HepG2 (cell line): ENCODE results near the gene DNAL4. TPM values are rescaled to one million over a fixed set of nuclear protein-coding genes. Genes with fewer than 3 reads are reported as not detected.

Experiments used
- ATAC-seq: fragments of 200-7000 bp; cut with Tn5 transposase; 3 replicates; pipeline ENCODE4 v1.9.1; 2020; ENCODE audit warnings: mild to moderate bottlenecking, moderate library complexity
- BruUV-seq: library from RNA; stranded (reverse); fragments of 400-500 nt; replicated peaks from 2 replicates; lab custom pipeline; 2021; lab: Mats Ljungman, UMichigan
- CTCF ChIA-PET: fragments of 300-600 bp; formaldehyde crosslinking; extraction: SDS; loops from one replicate; lab custom pipeline; 2021; ENCODE audit warnings: low total read pairs, inconsistent platforms, low intra/inter-chr PET ratio; lab: Yijun Ruan, JAX
- POLR2A ChIA-PET: fragments of 350-600 bp; sonication (Branson Sonifier 250); formaldehyde crosslinking; loops from one replicate; lab custom pipeline; 2020; ENCODE audit warnings: antibody characterized with exemption, inconsistent platforms; lab: Yijun Ruan, JAX
- DNase-seq: peaks from one replicate; pipeline ENCODE4 v3.0.0-alpha.2; 2015; ENCODE audit warnings: low spot score
- FAIRE-seq: peaks from 3 replicates; lab custom pipeline; 2011; peaks lifted over from hg19 to GRCh38; lab: Jason Lieb, UNC
- H2AFZ ChIP-seq: one replicate; pipeline ENCODE4 v1.6.1; 2011; ENCODE audit warnings: low read length, inconsistent platforms
- H3K27ac ChIP-seq: fragments of 300-600 bp; 3 replicates; pipeline ENCODE4 v1.8.0; 2011; ENCODE audit warnings: mixed run types, mild to moderate bottlenecking, mixed read lengths, low read length, inconsistent platforms; ENCODE audit not compliant: insufficient read depth; ENCODE audit errors: extremely low read length
- H3K27me3 ChIP-seq, 2 experiments: fragments of 200-600 bp in 1 of 2; 2 replicates in 1 of 2; 3 replicates in 1 of 2; pipeline versions ENCODE4 v1.6.0 to v1.8.0; 2011; ENCODE audit warnings: low read length in 2 of 2, mild to moderate bottlenecking in 2 of 2, moderate library complexity in 2 of 2, inconsistent platforms in 1 of 2; ENCODE audit not compliant: insufficient read depth in 2 of 2, control insufficient read depth in 1 of 2
- H3K36me3 ChIP-seq, 2 experiments: fragments of 200-600 bp in 1 of 2; replicated peaks in 1 of 2; 2 replicates in 1 of 2; 3 replicates in 1 of 2; pipeline versions ENCODE4 v1.5.1 to v1.8.0; 2011; ENCODE audit warnings: low read length in 2 of 2, inconsistent platforms in 1 of 2; ENCODE audit not compliant: insufficient read depth in 2 of 2, control insufficient read depth in 1 of 2
- H3K4me1 ChIP-seq: 2 replicates; pipeline ENCODE4 v1.5.1; 2012; ENCODE audit warnings: low read length, inconsistent platforms; ENCODE audit not compliant: insufficient read depth
- H3K4me2 ChIP-seq: 2 replicates; pipeline ENCODE4 v1.6.0; 2011; ENCODE audit warnings: low read depth, low read length, inconsistent platforms
- H3K4me3 ChIP-seq, 3 experiments: fragments of 200-600 bp in 1 of 3; sonication (generic), shearing (Covaris generic) in 1 of 3; replicated peaks in 1 of 3; 2 replicates each; pipeline ENCODE4 v1.5.1; 2011 to 2016; ENCODE audit warnings: low read length in 3 of 3, inconsistent platforms in 2 of 3, low read depth in 2 of 3, mild to moderate bottlenecking in 2 of 3, control low read depth in 1 of 3, mixed read lengths in 1 of 3; ENCODE audit not compliant: insufficient read depth in 1 of 3
- H3K79me2 ChIP-seq: one replicate; pipeline ENCODE4 v1.6.1; 2011; ENCODE audit warnings: low read length, inconsistent platforms; ENCODE audit not compliant: insufficient read depth
- H3K9ac ChIP-seq: 2 replicates; pipeline ENCODE4 v1.6.0; 2011; ENCODE audit warnings: mild to moderate bottlenecking, low read depth, low read length, inconsistent platforms; ENCODE audit not compliant: insufficient read depth
- H3K9me3 ChIP-seq: 2 replicates; pipeline ENCODE4 v1.5.1; 2012; ENCODE audit warnings: mild to moderate bottlenecking, low read length
- H4K20me1 ChIP-seq: 2 replicates; pipeline ENCODE4 v1.6.0; 2011; ENCODE audit warnings: inconsistent platforms, mild to moderate bottlenecking, low read length, moderate library complexity; ENCODE audit not compliant: insufficient read depth
- CREM ChIP-seq, 2 experiments: sonication (generic) in 1 of 2; formaldehyde crosslinking in 1 of 2; IDR thresholded peaks; 2 replicates each; pipeline versions ENCODE4 v1.4.0 to v1.6.1; 2016 to 2020; ENCODE audit warnings: antibody characterized with exemption in 1 of 2, mild to moderate bottlenecking in 1 of 2, missing genetic modification reagents in 1 of 2
- MEIS2 ChIP-seq: sonication (generic); formaldehyde crosslinking; IDR thresholded peaks from 2 replicates; pipeline ENCODE4 v1.9.0; 2021; ENCODE audit warnings: mild to moderate bottlenecking, missing genetic modification reagents
- MXI1 ChIP-seq: IDR thresholded peaks from 3 replicates; pipeline ENCODE4 v1.6.1; 2012; ENCODE audit warnings: low read depth, low read length, inconsistent platforms, borderline replicate concordance
- POLR2G ChIP-seq: fragments of 200-400 bp; formaldehyde crosslinking; IDR thresholded peaks from 2 replicates; pipeline ENCODE4 v1.6.1; 2018; ENCODE audit warnings: mild to moderate bottlenecking, low read depth, low read length, moderate library complexity
- SRSF1 ChIP-seq: fragments of 200-400 bp; formaldehyde crosslinking; optimal IDR thresholded peaks from 2 replicates; pipeline ENCODE3; 2017; ENCODE audit warnings: mild to moderate bottlenecking, low read depth, low read length, moderate library complexity
- TAF1 ChIP-seq: sonication (generic); formaldehyde crosslinking; IDR thresholded peaks from 2 replicates; pipeline ENCODE4 v1.4.0; 2020; ENCODE audit warnings: missing genetic modification reagents
- ZNF563 ChIP-seq: sonication (generic); formaldehyde crosslinking; IDR thresholded peaks from 2 replicates; pipeline ENCODE4 v1.8.0; 2022; ENCODE audit warnings: mild to moderate bottlenecking, moderate library complexity, missing genetic modification reagents
- ZNF564 ChIP-seq: sonication (generic); formaldehyde crosslinking; IDR thresholded peaks from 2 replicates; pipeline ENCODE4 v1.8.1; 2023; ENCODE audit warnings: mild to moderate bottlenecking, missing genetic modification reagents
- WGBS: methylation state at CpG from one replicate; pipeline ENCODE4 v1.1.6; 2017; ENCODE audit warnings: low lambda C conversion rate; 5-methylcytosine and 5-hydroxymethylcytosine counted together
- in situ Hi-C: cut with HindIII; loops from 2 replicates; pipeline ENCODE4 v1.10.0; 2017; ENCODE audit warnings: low pct_unique_long_range_greater_than_20kb; ENCODE audit not compliant: extremely low pct_ligation_motif_present
- intact Hi-C: fragments of 100-400 bp; cut with micrococcal nuclease; formaldehyde crosslinking; loops from one replicate; pipeline ENCODE4 v1.10.0; 2022; ENCODE audit not compliant: unreplicated experiment
- polyA plus RNA-seq, 8 experiments: library from polyadenylated mRNA; depleted of rRNA in 3 of 8; stranded (reverse) in 7 of 8; unstranded in 1 of 8; fragments of >200 nt; fragmentation: Illumina TruSeq in 4 of 8; extraction: Trizol in 4 of 8; gene quantifications; 2 replicates each; pipeline versions ENCODE4 v1.2.1 to v1.2.3, GENCODE V29; 2011 to 2016; ENCODE audit warnings: low read depth in 4 of 8, missing spikeins in 1 of 8, mixed read lengths in 1 of 8; ENCODE audit not compliant: insufficient read depth in 1 of 8
- total RNA-seq, 5 experiments: library from RNA; depleted of rRNA; stranded (reverse); fragments of >200 nt; fragmentation: Illumina TruSeq; extraction: Trizol; gene quantifications; 2 replicates each; pipeline ENCODE4 v1.2.3, GENCODE V29; 2016; ENCODE audit warnings: low read depth in 1 of 5
- TF ChIP-seq, protein P1 (sequence below): sonication (generic); formaldehyde crosslinking; IDR thresholded peaks from 2 replicates; pipeline ENCODE4 v1.8.0; 2022; ENCODE audit warnings: mild to moderate bottlenecking, missing genetic modification reagents; ENCODE audit not compliant: insufficient replicate concordance
- TF ChIP-seq, protein P2 (sequence below): sonication (generic); formaldehyde crosslinking; IDR thresholded peaks from 2 replicates; pipeline ENCODE4 v1.4.0; 2020; ENCODE audit warnings: mild to moderate bottlenecking, missing genetic modification reagents
- TF ChIP-seq, protein P3 (sequence below): sonication (generic); formaldehyde crosslinking; IDR thresholded peaks from 2 replicates; pipeline ENCODE4 v1.5.1; 2020; ENCODE audit warnings: mild to moderate bottlenecking, moderate library complexity, missing genetic modification reagents

DNAL4 gene
- total and polyA plus RNA-seq, 2 of the 13 experiments (the other 11 are each of a cell fraction or from before 2014, with no cell fraction given) = 8.0 to 10.7 TPM

DNA sequence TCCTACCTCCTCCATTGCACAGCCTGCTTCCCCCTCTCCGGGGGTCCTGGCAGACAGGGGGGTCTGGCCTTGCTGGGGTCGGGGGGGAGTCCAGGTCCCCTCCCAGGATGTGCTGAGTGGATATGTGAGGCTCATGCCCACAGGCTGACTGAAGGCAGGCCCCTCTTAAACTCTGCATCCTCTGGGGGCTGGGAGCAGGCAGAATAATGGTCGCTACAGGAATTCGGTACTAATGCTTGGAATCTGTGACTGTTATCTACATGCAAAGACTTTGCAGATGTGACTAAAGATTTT lies 36.5 kb downstream of the DNAL4 start:
- DNase-seq (no peak), FAIRE-seq (no peak), ATAC-seq (no peak)
- Histone ChIP-seq H3K27ac (no peak overlapping the region), H3K79me2 (peaks cover 3% of the 10 kb centered on the region), H3K4me3 (peak overlapping the region in 1 of 3 experiments; percentile 92; a peak in 1 of 6 replicates), H3K36me3 (peaks cover 0 to 6% of the 10 kb centered on the region in 2 experiments; a peak in 3 of 5 replicates), H3K9me3 (no peaks in the 10 kb centered on the region), H3K4me2 (peak overlapping the region; percentile 99; the same call in 1 of the 2 replicates), H4K20me1 (no peaks in the 10 kb centered on the region), H3K4me1 (peaks cover 72% of the 10 kb centered on the region)
- CTCF ChIA-PET = no interaction called here
- 0 out of 2 replicates have a peak, but pooled peaks have one; percentile 1 for TF ChIP-seq POLR2G
- no peak for TF ChIP-seq SRSF1
- TF ChIP-seq, all 625 proteins: peak for 1
- H3K9ac ChIP-seq = no peak overlapping the region
- intact Hi-C loops = no loop called here
- WGBS = 80% methylated on average over 3 of the region's 4 CpGs
- in situ Hi-C loops = no loop called here
- no peak overlapping the region for H2AFZ ChIP-seq
- POLR2A ChIA-PET = no interaction called here
- H3K27me3 ChIP-seq = peaks cover 0 to under 1% of the 10 kb centered on the region in 2 experiments; a peak in 2 of 5 replicates
- no TSS peak for BruUV-seq

- peak overlapping the region; percentile 91 for H3K9ac ChIP-seq
- ChIA-PET POLR2A (interaction anchor here (0.7 to 1.6 kb wide), 6 partner anchors 9 to 642 kb away, joined by 3 to 5 read pairs (median 3); partner anchors contain the start of gene TOMM22), CTCF (no interaction called here)
- WGBS = 72% methylated on average over 14 of the region's 17 CpGs
- H3K27me3 ChIP-seq = no peaks in the 10 kb centered on the region; a peak in 2 of 5 replicates
- H3K27ac ChIP-seq = peak overlapping the region; percentile 98
- H2AFZ ChIP-seq = no peak overlapping the region
- DNase-seq (no peak), ATAC-seq (no peak), FAIRE-seq (no peak)
- BruUV-seq = TSS peak; percentile 67
- peak overlapping the region; percentile 69 to 92 (median 72) for H3K4me3 ChIP-seq
- no peaks in the 10 kb centered on the region for H4K20me1 ChIP-seq
- H3K4me1 ChIP-seq = peaks cover 69% of the 10 kb centered on the region
- no peaks in the 10 kb centered on the region for H3K9me3 ChIP-seq
- TF ChIP-seq MXI1 (no peak), ZNF564 (CRISPR knock-in tag) (0 out of 2 replicates have a peak, but pooled peaks have one; percentile 23), MEIS2 (CRISPR knock-in tag) (0 out of 2 replicates have a peak, but pooled peaks have one; percentile 18), TAF1 (no peak), CREM (IDR thresholded peaks at IDR 0.05) (no peak), CREM (CRISPR knock-in tag; IDR thresholded peaks at IDR 0.05) (no peak), POLR2G (0 out of 2 replicates have a peak, but pooled peaks have one; percentile 2), ZNF563 (CRISPR knock-in tag) (no peak)
- TF ChIP-seq, protein P1, sequence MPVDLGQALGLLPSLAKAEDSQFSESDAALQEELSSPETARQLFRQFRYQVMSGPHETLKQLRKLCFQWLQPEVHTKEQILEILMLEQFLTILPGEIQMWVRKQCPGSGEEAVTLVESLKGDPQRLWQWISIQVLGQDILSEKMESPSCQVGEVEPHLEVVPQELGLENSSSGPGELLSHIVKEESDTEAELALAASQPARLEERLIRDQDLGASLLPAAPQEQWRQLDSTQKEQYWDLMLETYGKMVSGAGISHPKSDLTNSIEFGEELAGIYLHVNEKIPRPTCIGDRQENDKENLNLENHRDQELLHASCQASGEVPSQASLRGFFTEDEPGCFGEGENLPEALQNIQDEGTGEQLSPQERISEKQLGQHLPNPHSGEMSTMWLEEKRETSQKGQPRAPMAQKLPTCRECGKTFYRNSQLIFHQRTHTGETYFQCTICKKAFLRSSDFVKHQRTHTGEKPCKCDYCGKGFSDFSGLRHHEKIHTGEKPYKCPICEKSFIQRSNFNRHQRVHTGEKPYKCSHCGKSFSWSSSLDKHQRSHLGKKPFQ = no peak
- TF ChIP-seq, protein P2, sequence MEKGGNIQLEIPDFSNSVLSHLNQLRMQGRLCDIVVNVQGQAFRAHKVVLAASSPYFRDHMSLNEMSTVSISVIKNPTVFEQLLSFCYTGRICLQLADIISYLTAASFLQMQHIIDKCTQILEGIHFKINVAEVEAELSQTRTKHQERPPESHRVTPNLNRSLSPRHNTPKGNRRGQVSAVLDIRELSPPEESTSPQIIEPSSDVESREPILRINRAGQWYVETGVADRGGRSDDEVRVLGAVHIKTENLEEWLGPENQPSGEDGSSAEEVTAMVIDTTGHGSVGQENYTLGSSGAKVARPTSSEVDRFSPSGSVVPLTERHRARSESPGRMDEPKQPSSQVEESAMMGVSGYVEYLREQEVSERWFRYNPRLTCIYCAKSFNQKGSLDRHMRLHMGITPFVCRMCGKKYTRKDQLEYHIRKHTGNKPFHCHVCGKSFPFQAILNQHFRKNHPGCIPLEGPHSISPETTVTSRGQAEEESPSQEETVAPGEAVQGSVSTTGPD (CRISPR knock-in tag) = no peak
- TF ChIP-seq, protein P3, sequence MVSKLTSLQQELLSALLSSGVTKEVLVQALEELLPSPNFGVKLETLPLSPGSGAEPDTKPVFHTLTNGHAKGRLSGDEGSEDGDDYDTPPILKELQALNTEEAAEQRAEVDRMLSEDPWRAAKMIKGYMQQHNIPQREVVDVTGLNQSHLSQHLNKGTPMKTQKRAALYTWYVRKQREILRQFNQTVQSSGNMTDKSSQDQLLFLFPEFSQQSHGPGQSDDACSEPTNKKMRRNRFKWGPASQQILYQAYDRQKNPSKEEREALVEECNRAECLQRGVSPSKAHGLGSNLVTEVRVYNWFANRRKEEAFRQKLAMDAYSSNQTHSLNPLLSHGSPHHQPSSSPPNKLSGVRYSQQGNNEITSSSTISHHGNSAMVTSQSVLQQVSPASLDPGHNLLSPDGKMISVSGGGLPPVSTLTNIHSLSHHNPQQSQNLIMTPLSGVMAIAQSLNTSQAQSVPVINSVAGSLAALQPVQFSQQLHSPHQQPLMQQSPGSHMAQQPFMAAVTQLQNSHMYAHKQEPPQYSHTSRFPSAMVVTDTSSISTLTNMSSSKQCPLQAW = peak; percentile 10; the same call in 1 of the 2 replicates
- H3K4me2 ChIP-seq = peak overlapping the region; percentile 99
- in situ Hi-C loops (no loop called here), intact Hi-C loops (no loop called here)
- peaks cover 5 to 11% of the 10 kb centered on the region in 2 experiments; a peak in 4 of 5 replicates for H3K36me3 ChIP-seq
- H3K79me2 ChIP-seq = peaks cover 3% of the 10 kb centered on the region
Observed at GRCh38 chr22:38756711-38757463, 37.1 kb downstream of the DNAL4 start.
